HG03520 (cell line): ENCODE data around the gene LCN9.
"Not testable (repeated sequence)": the region's sequence is repeated elsewhere in the genome, so short reads cannot be mapped to it uniquely, and the experiment has no call there.

Source experiments
- ATAC-seq: cut with Tn5 transposase; IDR thresholded peaks from one replicate; pipeline ENCODE4 v1.9.1; 2021; ENCODE audit warnings: mild to moderate bottlenecking, moderate library complexity; ENCODE audit not compliant: unreplicated experiment

Gene LCN9

GRCh38 chr9:135662758-135663450, at the start of gene LCN9:
Gene LCN9, plus strand, starts transcription at chr9:135663309. Its CDS starts 13 bp downstream, at chr9:135663322.
- ATAC-seq, result no peak

GRCh38 chr9:135613946-135614805, 48.9 kb upstream of the LCN9 start:
- ATAC-seq, result no peak

GRCh38 chr9:135614821-135615665, 48.1 kb upstream of the LCN9 start:
- no peak for ATAC-seq

GRCh38 chr9:135615666-135616618, 47.2 kb upstream of the LCN9 start:
- ATAC-seq, result no peak

- ATAC-seq, result no peak
Observed at GRCh38 chr9:135616619-135617537, 46.2 kb upstream of the LCN9 start.

- ATAC-seq, result no peak
Observed at GRCh38 chr9:135617538-135617900, 45.6 kb upstream of the LCN9 start.

GRCh38 chr9:135617991-135618411, 45.1 kb upstream of the LCN9 start:
- ATAC-seq, result no peak

GRCh38 chr9:135618866-135619598, 44.1 kb upstream of the LCN9 start:
- ATAC-seq, result no peak

GRCh38 chr9:135619599-135619886, 43.6 kb upstream of the LCN9 start:
- ATAC-seq, result no peak

GRCh38 chr9:135620558-135620957, 42.6 kb upstream of the LCN9 start:
- no peak for ATAC-seq

- ATAC-seq, result no peak
Observed at GRCh38 chr9:135622415-135623020, 40.6 kb upstream of the LCN9 start.

- no peak for ATAC-seq
Observed at GRCh38 chr9:135624282-135624681, 38.8 kb upstream of the LCN9 start.

GRCh38 chr9:135632841-135633240, 30.3 kb upstream of the LCN9 start:
- no peak for ATAC-seq

- not testable (repeated sequence) for ATAC-seq
Observed at GRCh38 chr9:135636930-135637530, 26.1 kb upstream of the LCN9 start.

- no peak for ATAC-seq
Observed at GRCh38 chr9:135639196-135639595, 23.9 kb upstream of the LCN9 start, which contains the start of gene GLT6D1. Gene GLT6D1, minus strand, starts transcription at chr9:135639540. Its CDS starts 353 bp downstream, at chr9:135639187.

- no peak for ATAC-seq
Observed at GRCh38 chr9:135641047-135641446, 22.1 kb upstream of the LCN9 start.

GRCh38 chr9:135641745-135642144, 21.4 kb upstream of the LCN9 start:
- ATAC-seq, result no peak
